Thyroid gland (tissue), 4 donors: Measurements from ENCODE around the gene CBLL1. TPM values are rescaled to one million over a fixed set of nuclear protein-coding genes. Genes with fewer than 3 reads are reported as not detected.
A peak's percentile ranks its signal among the peaks of the same experiment; 100 is the strongest.

Experiments used
- DNase-seq, 2 donors: peaks; one replicate each; pipeline ENCODE4 v3.0.0-alpha.2; 2019
- H3K27ac ChIP-seq, 3 donors: fragments of 200-600 bp; sonication (generic); 1 replicate in 2 of 3; 2 replicates in 1 of 3; pipeline ENCODE4 v1.5.1; 2016 to 2019; ENCODE audit warnings: mild to moderate bottlenecking in 1 of 3, moderate library complexity in 1 of 3
- H3K27me3 ChIP-seq: fragments of 200-600 bp; sonication (generic); one replicate; pipeline ENCODE4 v1.5.1; 2019
- H3K36me3 ChIP-seq, 2 donors: fragments of 200-600 bp; sonication (generic); one replicate each; pipeline ENCODE4 v1.5.1; 2016 to 2019
- H3K4me1 ChIP-seq, 2 donors: fragments of 200-600 bp; sonication (generic); one replicate each; pipeline ENCODE4 v1.5.1; 2017 to 2019
- H3K4me3 ChIP-seq, 3 donors: fragments of 200-600 bp; sonication (generic); replicated peaks in 1 of 3; 1 replicate in 2 of 3; 2 replicates in 1 of 3; pipeline ENCODE4 v1.5.1; 2016; ENCODE audit warnings: mild to moderate bottlenecking in 1 of 3
- H3K9me3 ChIP-seq: fragments of 200-600 bp; sonication (generic); one replicate; pipeline ENCODE4 v1.5.1; 2017
- CTCF ChIP-seq, 6 experiments: fragments of 200-600 bp in 3 of 6; fragments of 450-650 bp in 3 of 6; sonication (generic) in 3 of 6; IDR thresholded peaks; one replicate each; pipeline ENCODE4 v1.5.1; 2016 to 2019; ENCODE audit warnings: antibody characterized with exemption in 6 of 6, mild to moderate bottlenecking in 2 of 6, inconsistent platforms in 1 of 6, moderate library complexity in 1 of 6
- POLR2A ChIP-seq, 2 donors: fragments of 450-650 bp; IDR thresholded peaks; one replicate each; pipeline ENCODE4 v1.6.1; 2017; ENCODE audit warnings: antibody characterized with exemption in 2 of 2, mild to moderate bottlenecking in 2 of 2, moderate library complexity in 1 of 2
- WGBS, 2 donors: methylation state at CpG; one replicate each; pipeline ENCODE4 v1.1.5; 2017; 5-methylcytosine and 5-hydroxymethylcytosine counted together
- intact Hi-C: fragments of 100-400 bp; cut with DNase I; formaldehyde crosslinking; loops from one replicate; pipeline ENCODE4 v1.15.1; 2023
- total RNA-seq, 4 donors: library from RNA; depleted of rRNA; stranded (reverse); fragments of >200 nt; gene quantifications; one replicate each; pipeline ENCODE4 v1.2.3, GENCODE V29; 2016

The CBLL1 gene
- total RNA-seq, 4 donors from 2014 or later: 27.0 to 41.6 (median 33.5) TPM

- Histone ChIP-seq H3K4me1 (peaks cover 30 to 38% of the 10 kb centered on the region in 2 donors), H3K9me3 (no peaks in the 10 kb centered on the region), H3K27me3 (no peaks in the 10 kb centered on the region), H3K4me3 (peak overlapping the region; percentile 72 to 95 (median 85)), H3K36me3 (no peaks in the 10 kb centered on the region), H3K27ac (peak overlapping the region; percentile 90 to 100 (median 98))
- TF ChIP-seq CTCF (IDR thresholded peaks at IDR 0.05): no peak
- 13 to 14% methylated on average over 29 of the region's 29 CpGs for WGBS, 2 donors
- intact Hi-C loops: loop anchor here (10.0 kb wide), 1 partner anchor 132 kb away; no protein-coding TSS in a partner anchor
- peak; percentile 74 for DNase-seq
Measured at GRCh38 chr7:107742678-107743566, 1.0 kb upstream of the CBLL1 start.

- Histone ChIP-seq H3K4me3 (peak overlapping the region; percentile 72 to 95 (median 85)), H3K36me3 (peaks cover 0 to 6% of the 10 kb centered on the region in 2 donors), H3K27ac (peak overlapping the region; percentile 90 to 100 (median 98)), H3K4me1 (peaks cover 30 to 39% of the 10 kb centered on the region in 2 donors), H3K9me3 (no peaks in the 10 kb centered on the region), H3K27me3 (no peaks in the 10 kb centered on the region)
- DNase-seq: no peak
- intact Hi-C loops: loop anchor here (10.0 kb wide), 1 partner anchor 130 kb away; no protein-coding TSS in a partner anchor
- TF ChIP-seq POLR2A (IDR thresholded peaks at IDR 0.05) (no peak), CTCF (IDR thresholded peaks at IDR 0.05) (no peak)
- 0 to 1% methylated on average over 5 to 19 of the region's 22 CpGs for WGBS, 2 donors
Measured at GRCh38 chr7:107744345-107744750, 406 bp downstream of the CBLL1 start.

GRCh38 chr7:107746006-107746405 lies 2.1 kb downstream of the CBLL1 start:
- Histone ChIP-seq H3K9me3 (no peaks in the 10 kb centered on the region), H3K36me3 (peaks cover under 1 to 19% of the 10 kb centered on the region in 2 donors), H3K27ac (no peak overlapping the region), H3K4me3 (no peak overlapping the region), H3K27me3 (no peaks in the 10 kb centered on the region), H3K4me1 (peaks cover 30 to 39% of the 10 kb centered on the region in 2 donors)
- no peak for TF ChIP-seq CTCF (IDR thresholded peaks at IDR 0.05)
- no peak for TF ChIP-seq POLR2A (IDR thresholded peaks at IDR 0.05)
- DNase-seq: no peak
- WGBS, 2 donors: 60 to 63% methylated on average over 3 of the region's 3 CpGs
- intact Hi-C loops: loop anchor here (10.0 kb wide), 1 partner anchor 129 kb away; no protein-coding TSS in a partner anchor

- 92 to 98% methylated on average over 7 of the region's 7 CpGs for WGBS, 2 donors
- H3K4me1 ChIP-seq: peaks cover 8 to 18% of the 10 kb centered on the region in 2 donors
- no peak overlapping the region for H3K4me3 ChIP-seq
- intact Hi-C loops: no loop called here
- H3K36me3 ChIP-seq: peaks cover 34 to 39% of the 10 kb centered on the region in 2 donors
- H3K9me3 ChIP-seq: no peaks in the 10 kb centered on the region
- no peak overlapping the region for H3K27ac ChIP-seq
- TF ChIP-seq CTCF (IDR thresholded peaks at IDR 0.05) (no peak), POLR2A (IDR thresholded peaks at IDR 0.05) (no peak)
- no peak for DNase-seq
- H3K27me3 ChIP-seq: no peaks in the 10 kb centered on the region
Measured at GRCh38 chr7:107751113-107751512, 7.2 kb downstream of the CBLL1 start.

GRCh38 chr7:107754642-107755041 lies 10.7 kb downstream of the CBLL1 start:
- Histone ChIP-seq H3K9me3 (no peaks in the 10 kb centered on the region), H3K27me3 (no peaks in the 10 kb centered on the region), H3K36me3 (peaks cover 50 to 52% of the 10 kb centered on the region in 2 donors), H3K27ac (no peak overlapping the region), H3K4me1 (no peaks in the 10 kb centered on the region), H3K4me3 (no peak overlapping the region)
- DNase-seq: no peak
- TF ChIP-seq CTCF (IDR thresholded peaks at IDR 0.05) (no peak), POLR2A (IDR thresholded peaks at IDR 0.05) (no peak)
- intact Hi-C loops: no loop called here
- 96 to 98% methylated on average over 2 of the region's 2 CpGs for WGBS, 2 donors
